ENCODE measurements around the gene ZNF821. TPM values are rescaled to one million over a fixed set of nuclear protein-coding genes. Genes with fewer than 3 reads are reported as not detected.

ZNF821 gene
- polyA plus RNA-seq, 1 donor (not counting 4 experiments of a cell fraction or from before 2014, with no cell fraction given): 2.9 TPM

GRCh38 chr16:71852561-71852960 is 31.4 kb downstream of the ZNF821 start:
- Histone ChIP-seq H3K79me2 (ENCODE audit: control insufficient read depth, insufficient read depth, low read length) (peaks cover 26% of the 10 kb centered on the region), H4K20me1 (ENCODE audit: control insufficient read depth, extremely low read depth, insufficient read depth, low read length) (peaks cover 3% of the 10 kb centered on the region), H3K36me3 (ENCODE audit: control insufficient read depth in 2 of 2, extremely low read depth in 1 of 2, insufficient read depth in 2 of 2, low read length in 2 of 2) (peaks cover 36 to 43% of the 10 kb centered on the region in 2 experiments), H3K9me1 (ENCODE audit: control insufficient read depth, extremely low read depth, insufficient read depth, low read length) (peaks cover 4% of the 10 kb centered on the region), H3K4me2 (ENCODE audit: control insufficient read depth, extremely low read depth, insufficient read depth, low read depth, low read length) (no peak overlapping the region), H3K27me3 (ENCODE audit: control insufficient read depth, extremely low read depth, insufficient read depth, low read length) (no peaks in the 10 kb centered on the region), H3K4me1 (ENCODE audit: control insufficient read depth, extremely low read depth, insufficient read depth, low read length) (no peaks in the 10 kb centered on the region), H3K9ac (ENCODE audit: control insufficient read depth, extremely low read depth, insufficient read depth, low read length) (no peak overlapping the region), H3K27ac (ENCODE audit: control insufficient read depth, insufficient read depth, low read length) (no peak overlapping the region), H2AFZ (ENCODE audit: control insufficient read depth, low read length) (no peak overlapping the region), H3K9me3 (ENCODE audit: control insufficient read depth, low read depth, low read length) (no peaks in the 10 kb centered on the region), H3K4me3 (ENCODE audit: control insufficient read depth in 2 of 3, extremely low read depth in 1 of 3, insufficient read depth in 2 of 3, low read depth in 1 of 3, low read length in 3 of 3) (no peak overlapping the region)
- dilution Hi-C loops (cut with MboI; ENCODE audit: extremely low pct_ligation_motif_present, low sequenced_read_pairs): no loop called here
- no peak for FAIRE-seq
- no peak for DNase-seq (ENCODE audit: low read depth, low spot score)
- TF ChIP-seq EZH2 (IDR thresholded peaks at IDR 0.05; ENCODE audit: low read length): no peak
- TF ChIP-seq, protein P1, sequence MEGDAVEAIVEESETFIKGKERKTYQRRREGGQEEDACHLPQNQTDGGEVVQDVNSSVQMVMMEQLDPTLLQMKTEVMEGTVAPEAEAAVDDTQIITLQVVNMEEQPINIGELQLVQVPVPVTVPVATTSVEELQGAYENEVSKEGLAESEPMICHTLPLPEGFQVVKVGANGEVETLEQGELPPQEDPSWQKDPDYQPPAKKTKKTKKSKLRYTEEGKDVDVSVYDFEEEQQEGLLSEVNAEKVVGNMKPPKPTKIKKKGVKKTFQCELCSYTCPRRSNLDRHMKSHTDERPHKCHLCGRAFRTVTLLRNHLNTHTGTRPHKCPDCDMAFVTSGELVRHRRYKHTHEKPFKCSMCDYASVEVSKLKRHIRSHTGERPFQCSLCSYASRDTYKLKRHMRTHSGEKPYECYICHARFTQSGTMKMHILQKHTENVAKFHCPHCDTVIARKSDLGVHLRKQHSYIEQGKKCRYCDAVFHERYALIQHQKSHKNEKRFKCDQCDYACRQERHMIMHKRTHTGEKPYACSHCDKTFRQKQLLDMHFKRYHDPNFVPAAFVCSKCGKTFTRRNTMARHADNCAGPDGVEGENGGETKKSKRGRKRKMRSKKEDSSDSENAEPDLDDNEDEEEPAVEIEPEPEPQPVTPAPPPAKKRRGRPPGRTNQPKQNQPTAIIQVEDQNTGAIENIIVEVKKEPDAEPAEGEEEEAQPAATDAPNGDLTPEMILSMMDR (optimal IDR thresholded peaks at IDR 0.05 in 1 of 3, IDR thresholded peaks at IDR 0.05 in 1 of 3, conservative IDR thresholded peaks at IDR 0.05 in 1 of 3; ENCODE audit: extremely low read depth in 1 of 3, insufficient read depth in 2 of 3, low read length in 3 of 3): no peak

- Histone ChIP-seq H3K9me3 (ENCODE audit: control insufficient read depth, low read depth, low read length) (no peaks in the 10 kb centered on the region), H2AFZ (ENCODE audit: control insufficient read depth, low read length) (no peak overlapping the region), H3K9me1 (ENCODE audit: control insufficient read depth, extremely low read depth, insufficient read depth, low read length) (peaks cover 4% of the 10 kb centered on the region), H3K9ac (ENCODE audit: control insufficient read depth, extremely low read depth, insufficient read depth, low read length) (no peak overlapping the region), H4K20me1 (ENCODE audit: control insufficient read depth, extremely low read depth, insufficient read depth, low read length) (peaks cover 3% of the 10 kb centered on the region), H3K27me3 (ENCODE audit: control insufficient read depth, extremely low read depth, insufficient read depth, low read length) (no peaks in the 10 kb centered on the region), H3K4me2 (ENCODE audit: control insufficient read depth, extremely low read depth, insufficient read depth, low read depth, low read length) (no peak overlapping the region), H3K4me1 (ENCODE audit: control insufficient read depth, extremely low read depth, insufficient read depth, low read length) (peaks cover 1% of the 10 kb centered on the region), H3K79me2 (ENCODE audit: control insufficient read depth, insufficient read depth, low read length) (peaks cover 30% of the 10 kb centered on the region), H3K27ac (ENCODE audit: control insufficient read depth, insufficient read depth, low read length) (no peak overlapping the region), H3K4me3 (ENCODE audit: control insufficient read depth in 2 of 3, extremely low read depth in 1 of 3, insufficient read depth in 2 of 3, low read depth in 1 of 3, low read length in 3 of 3) (no peak overlapping the region), H3K36me3 (ENCODE audit: control insufficient read depth in 2 of 2, extremely low read depth in 1 of 2, insufficient read depth in 2 of 2, low read length in 2 of 2) (peaks cover 36 to 43% of the 10 kb centered on the region in 2 experiments)
- DNase-seq (ENCODE audit: low read depth, low spot score) (no peak), FAIRE-seq (no peak)
- no peak for TF ChIP-seq EZH2 (IDR thresholded peaks at IDR 0.05; ENCODE audit: low read length)
- TF ChIP-seq, protein P1 (optimal IDR thresholded peaks at IDR 0.05 in 1 of 3, IDR thresholded peaks at IDR 0.05 in 1 of 3, conservative IDR thresholded peaks at IDR 0.05 in 1 of 3; ENCODE audit: extremely low read depth in 1 of 3, insufficient read depth in 2 of 3, low read length in 3 of 3): no peak
- dilution Hi-C loops (cut with MboI; ENCODE audit: extremely low pct_ligation_motif_present, low sequenced_read_pairs): no loop called here
These were observed 31.8 kb downstream of the ZNF821 start for GRCh38 chr16:71852158-71852557.
